ENCODE measurements around the gene STARD5. TPM values are rescaled to one million over a fixed set of nuclear protein-coding genes. Genes with fewer than 3 reads are reported as not detected.

Gene STARD5
- total and polyA plus RNA-seq, 2 of the 8 experiments (the other 6 are each of a cell fraction or from before 2014, with no cell fraction given): 5.5 to 10.4 TPM

DNA sequence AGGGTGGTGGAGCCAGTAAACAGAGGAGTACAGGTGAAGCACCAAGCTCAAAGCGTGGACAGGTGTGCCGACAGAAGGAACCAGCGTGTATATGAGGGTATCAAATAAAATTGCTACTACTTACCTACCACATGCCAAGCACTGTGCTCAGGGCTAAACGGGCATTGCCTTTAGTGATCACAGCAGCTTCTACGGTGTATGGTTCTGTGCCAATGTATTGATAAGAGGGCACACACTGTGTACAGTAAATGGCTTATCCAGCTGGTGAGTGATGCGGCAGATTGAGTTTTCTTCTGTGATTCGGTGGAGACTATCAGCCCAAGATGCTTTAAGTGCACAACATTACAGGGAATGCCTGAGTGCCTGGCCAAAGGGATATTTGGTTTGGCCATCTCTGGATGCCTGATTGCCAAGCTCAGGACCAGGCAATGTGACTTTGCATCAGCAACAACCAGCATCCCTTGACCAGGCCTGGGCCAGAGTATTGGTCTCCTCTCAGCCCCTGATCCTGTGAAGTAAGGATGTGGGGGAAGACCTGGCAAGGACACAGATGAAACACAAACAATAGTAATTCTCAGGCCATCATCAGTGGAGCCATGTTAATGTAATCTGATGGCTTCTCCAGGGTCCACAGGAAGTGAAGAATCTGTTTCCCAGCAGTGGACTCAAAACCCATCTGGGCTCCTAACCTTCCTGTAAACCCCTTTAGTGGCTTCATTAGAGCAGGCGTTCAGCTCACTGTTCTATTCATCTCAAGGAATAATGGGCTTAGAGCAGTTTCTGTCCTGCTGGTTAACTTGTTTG, 14.1 kb downstream of the STARD5 start (continued):
- TF ChIP-seq, protein P1, sequence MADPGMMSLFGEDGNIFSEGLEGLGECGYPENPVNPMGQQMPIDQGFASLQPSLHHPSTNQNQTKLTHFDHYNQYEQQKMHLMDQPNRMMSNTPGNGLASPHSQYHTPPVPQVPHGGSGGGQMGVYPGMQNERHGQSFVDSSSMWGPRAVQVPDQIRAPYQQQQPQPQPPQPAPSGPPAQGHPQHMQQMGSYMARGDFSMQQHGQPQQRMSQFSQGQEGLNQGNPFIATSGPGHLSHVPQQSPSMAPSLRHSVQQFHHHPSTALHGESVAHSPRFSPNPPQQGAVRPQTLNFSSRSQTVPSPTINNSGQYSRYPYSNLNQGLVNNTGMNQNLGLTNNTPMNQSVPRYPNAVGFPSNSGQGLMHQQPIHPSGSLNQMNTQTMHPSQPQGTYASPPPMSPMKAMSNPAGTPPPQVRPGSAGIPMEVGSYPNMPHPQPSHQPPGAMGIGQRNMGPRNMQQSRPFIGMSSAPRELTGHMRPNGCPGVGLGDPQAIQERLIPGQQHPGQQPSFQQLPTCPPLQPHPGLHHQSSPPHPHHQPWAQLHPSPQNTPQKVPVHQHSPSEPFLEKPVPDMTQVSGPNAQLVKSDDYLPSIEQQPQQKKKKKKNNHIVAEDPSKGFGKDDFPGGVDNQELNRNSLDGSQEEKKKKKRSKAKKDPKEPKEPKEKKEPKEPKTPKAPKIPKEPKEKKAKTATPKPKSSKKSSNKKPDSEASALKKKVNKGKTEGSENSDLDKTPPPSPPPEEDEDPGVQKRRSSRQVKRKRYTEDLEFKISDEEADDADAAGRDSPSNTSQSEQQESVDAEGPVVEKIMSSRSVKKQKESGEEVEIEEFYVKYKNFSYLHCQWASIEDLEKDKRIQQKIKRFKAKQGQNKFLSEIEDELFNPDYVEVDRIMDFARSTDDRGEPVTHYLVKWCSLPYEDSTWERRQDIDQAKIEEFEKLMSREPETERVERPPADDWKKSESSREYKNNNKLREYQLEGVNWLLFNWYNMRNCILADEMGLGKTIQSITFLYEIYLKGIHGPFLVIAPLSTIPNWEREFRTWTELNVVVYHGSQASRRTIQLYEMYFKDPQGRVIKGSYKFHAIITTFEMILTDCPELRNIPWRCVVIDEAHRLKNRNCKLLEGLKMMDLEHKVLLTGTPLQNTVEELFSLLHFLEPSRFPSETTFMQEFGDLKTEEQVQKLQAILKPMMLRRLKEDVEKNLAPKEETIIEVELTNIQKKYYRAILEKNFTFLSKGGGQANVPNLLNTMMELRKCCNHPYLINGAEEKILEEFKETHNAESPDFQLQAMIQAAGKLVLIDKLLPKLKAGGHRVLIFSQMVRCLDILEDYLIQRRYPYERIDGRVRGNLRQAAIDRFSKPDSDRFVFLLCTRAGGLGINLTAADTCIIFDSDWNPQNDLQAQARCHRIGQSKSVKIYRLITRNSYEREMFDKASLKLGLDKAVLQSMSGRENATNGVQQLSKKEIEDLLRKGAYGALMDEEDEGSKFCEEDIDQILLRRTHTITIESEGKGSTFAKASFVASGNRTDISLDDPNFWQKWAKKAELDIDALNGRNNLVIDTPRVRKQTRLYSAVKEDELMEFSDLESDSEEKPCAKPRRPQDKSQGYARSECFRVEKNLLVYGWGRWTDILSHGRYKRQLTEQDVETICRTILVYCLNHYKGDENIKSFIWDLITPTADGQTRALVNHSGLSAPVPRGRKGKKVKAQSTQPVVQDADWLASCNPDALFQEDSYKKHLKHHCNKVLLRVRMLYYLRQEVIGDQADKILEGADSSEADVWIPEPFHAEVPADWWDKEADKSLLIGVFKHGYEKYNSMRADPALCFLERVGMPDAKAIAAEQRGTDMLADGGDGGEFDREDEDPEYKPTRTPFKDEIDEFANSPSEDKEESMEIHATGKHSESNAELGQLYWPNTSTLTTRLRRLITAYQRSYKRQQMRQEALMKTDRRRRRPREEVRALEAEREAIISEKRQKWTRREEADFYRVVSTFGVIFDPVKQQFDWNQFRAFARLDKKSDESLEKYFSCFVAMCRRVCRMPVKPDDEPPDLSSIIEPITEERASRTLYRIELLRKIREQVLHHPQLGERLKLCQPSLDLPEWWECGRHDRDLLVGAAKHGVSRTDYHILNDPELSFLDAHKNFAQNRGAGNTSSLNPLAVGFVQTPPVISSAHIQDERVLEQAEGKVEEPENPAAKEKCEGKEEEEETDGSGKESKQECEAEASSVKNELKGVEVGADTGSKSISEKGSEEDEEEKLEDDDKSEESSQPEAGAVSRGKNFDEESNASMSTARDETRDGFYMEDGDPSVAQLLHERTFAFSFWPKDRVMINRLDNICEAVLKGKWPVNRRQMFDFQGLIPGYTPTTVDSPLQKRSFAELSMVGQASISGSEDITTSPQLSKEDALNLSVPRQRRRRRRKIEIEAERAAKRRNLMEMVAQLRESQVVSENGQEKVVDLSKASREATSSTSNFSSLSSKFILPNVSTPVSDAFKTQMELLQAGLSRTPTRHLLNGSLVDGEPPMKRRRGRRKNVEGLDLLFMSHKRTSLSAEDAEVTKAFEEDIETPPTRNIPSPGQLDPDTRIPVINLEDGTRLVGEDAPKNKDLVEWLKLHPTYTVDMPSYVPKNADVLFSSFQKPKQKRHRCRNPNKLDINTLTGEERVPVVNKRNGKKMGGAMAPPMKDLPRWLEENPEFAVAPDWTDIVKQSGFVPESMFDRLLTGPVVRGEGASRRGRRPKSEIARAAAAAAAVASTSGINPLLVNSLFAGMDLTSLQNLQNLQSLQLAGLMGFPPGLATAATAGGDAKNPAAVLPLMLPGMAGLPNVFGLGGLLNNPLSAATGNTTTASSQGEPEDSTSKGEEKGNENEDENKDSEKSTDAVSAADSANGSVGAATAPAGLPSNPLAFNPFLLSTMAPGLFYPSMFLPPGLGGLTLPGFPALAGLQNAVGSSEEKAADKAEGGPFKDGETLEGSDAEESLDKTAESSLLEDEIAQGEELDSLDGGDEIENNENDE (IDR thresholded peaks at IDR 0.05; ENCODE audit: insufficient replicate concordance, low read length): no peak
- TF ChIP-seq, protein P2, sequence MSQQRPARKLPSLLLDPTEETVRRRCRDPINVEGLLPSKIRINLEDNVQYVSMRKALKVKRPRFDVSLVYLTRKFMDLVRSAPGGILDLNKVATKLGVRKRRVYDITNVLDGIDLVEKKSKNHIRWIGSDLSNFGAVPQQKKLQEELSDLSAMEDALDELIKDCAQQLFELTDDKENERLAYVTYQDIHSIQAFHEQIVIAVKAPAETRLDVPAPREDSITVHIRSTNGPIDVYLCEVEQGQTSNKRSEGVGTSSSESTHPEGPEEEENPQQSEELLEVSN (IDR thresholded peaks at IDR 0.05): no peak
- TF ChIP-seq BCL11A (IDR thresholded peaks at IDR 0.05; ENCODE audit: low read depth in 2 of 2, low read length in 2 of 2): no peak
- TF ChIP-seq POLR2A (IDR thresholded peaks at IDR 0.05; ENCODE audit: control extremely low read depth in 1 of 2, low read depth in 2 of 2, low read length in 2 of 2): no peak
- TF ChIP-seq ZNF274 (IDR thresholded peaks at IDR 0.05; ENCODE audit: borderline replicate concordance, extremely low read depth, low read length): no peak
- TF ChIP-seq ASH2L (IDR thresholded peaks at IDR 0.05; ENCODE audit: low read length): no peak

All from H1 (cell line).